Cardiac fibroblast (primary cell): ENCODE measurements around the gene CTXN2.

Source experiments
- DNase-seq, 2 donors: peaks; one replicate each; pipeline versions ENCODE4 v3.0.0 to v3.0.0-alpha.2; 2010; ENCODE audit warnings: low read depth in 2 of 2
- H3K4me3 ChIP-seq, 2 donors: replicated peaks in 1 of 2; 1 replicate in 1 of 2; 2 replicates in 1 of 2; pipeline ENCODE4 v1.5.1; 2011; ENCODE audit warnings: low read depth in 2 of 2, low read length in 2 of 2, mild to moderate bottlenecking in 2 of 2, moderate library complexity in 1 of 2
- TF ChIP-seq, protein P1 (sequence below): IDR thresholded peaks from one replicate; pipeline ENCODE4 v1.5.1; 2011; ENCODE audit warnings: low read depth, mild to moderate bottlenecking, low read length, inconsistent platforms

The CTXN2 gene

GRCh38 chr15:48202068-48202467 is 10.6 kb downstream of the CTXN2 start:
- DNase-seq, result no peak
- TF ChIP-seq, protein P1, sequence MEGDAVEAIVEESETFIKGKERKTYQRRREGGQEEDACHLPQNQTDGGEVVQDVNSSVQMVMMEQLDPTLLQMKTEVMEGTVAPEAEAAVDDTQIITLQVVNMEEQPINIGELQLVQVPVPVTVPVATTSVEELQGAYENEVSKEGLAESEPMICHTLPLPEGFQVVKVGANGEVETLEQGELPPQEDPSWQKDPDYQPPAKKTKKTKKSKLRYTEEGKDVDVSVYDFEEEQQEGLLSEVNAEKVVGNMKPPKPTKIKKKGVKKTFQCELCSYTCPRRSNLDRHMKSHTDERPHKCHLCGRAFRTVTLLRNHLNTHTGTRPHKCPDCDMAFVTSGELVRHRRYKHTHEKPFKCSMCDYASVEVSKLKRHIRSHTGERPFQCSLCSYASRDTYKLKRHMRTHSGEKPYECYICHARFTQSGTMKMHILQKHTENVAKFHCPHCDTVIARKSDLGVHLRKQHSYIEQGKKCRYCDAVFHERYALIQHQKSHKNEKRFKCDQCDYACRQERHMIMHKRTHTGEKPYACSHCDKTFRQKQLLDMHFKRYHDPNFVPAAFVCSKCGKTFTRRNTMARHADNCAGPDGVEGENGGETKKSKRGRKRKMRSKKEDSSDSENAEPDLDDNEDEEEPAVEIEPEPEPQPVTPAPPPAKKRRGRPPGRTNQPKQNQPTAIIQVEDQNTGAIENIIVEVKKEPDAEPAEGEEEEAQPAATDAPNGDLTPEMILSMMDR, result no peak
- H3K4me3 ChIP-seq, result no peak overlapping the region

DNA sequence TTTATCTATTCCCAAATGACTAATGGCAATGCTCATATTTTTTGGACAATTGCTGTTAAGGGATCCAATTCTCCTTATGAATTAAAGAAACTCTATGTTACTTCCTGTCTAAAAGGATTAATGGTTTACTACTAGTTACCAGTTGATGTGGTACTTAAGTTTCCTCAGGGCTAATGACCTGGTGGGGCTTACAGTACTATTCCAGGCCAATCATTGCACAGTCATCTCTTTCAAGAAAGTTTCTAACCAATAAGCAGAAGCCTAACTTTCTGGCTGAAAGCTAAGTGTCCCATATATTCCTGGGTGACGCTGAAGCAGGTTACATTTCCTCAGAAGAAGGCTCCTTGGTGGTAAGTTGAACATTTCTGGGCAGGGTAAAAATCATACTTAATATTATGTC is 14.5 kb downstream of the CTXN2 start, which contains the start of gene SLC12A1:
Gene SLC12A1, plus strand, starts transcription at position 322 of the 400 bp plus-strand sequence. CDS start 1,418 bp downstream, outside the sequence.
- TF ChIP-seq, protein P1, result no peak
- no peak for DNase-seq
- H3K4me3 ChIP-seq, result no peak within 1 kb of the TSS

GRCh38 chr15:48221261-48221660 is 29.8 kb downstream of the CTXN2 start:
- no peak for DNase-seq
- TF ChIP-seq, protein P1, result no peak
- no peak overlapping the region for H3K4me3 ChIP-seq

GRCh38 chr15:48221885-48222284 is 30.4 kb downstream of the CTXN2 start:
- no peak overlapping the region for H3K4me3 ChIP-seq
- TF ChIP-seq, protein P1, result no peak
- no peak for DNase-seq

GRCh38 chr15:48222627-48223026 is 31.2 kb downstream of the CTXN2 start:
- H3K4me3 ChIP-seq, result no peak overlapping the region
- TF ChIP-seq, protein P1, result no peak
- DNase-seq, result no peak

DNA sequence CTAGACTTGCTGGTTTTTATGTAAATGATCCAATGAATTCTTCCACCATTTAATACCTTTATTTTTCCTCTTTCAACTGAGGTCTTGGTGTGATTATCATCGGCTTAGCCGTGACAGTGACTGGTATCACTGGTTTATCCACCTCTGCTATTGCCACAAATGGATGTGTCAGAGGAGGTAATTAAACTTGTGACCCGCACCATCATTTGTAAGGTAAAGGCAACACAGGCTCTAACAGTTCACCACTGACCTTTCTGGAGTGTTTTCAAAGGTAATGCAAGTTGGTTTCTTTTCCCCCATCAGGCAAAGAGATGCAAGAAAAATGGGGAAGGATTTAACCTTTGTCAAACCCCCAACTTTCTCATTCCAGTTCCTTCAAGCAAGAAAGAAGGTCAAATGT is 34.3 kb downstream of the CTXN2 start:
- TF ChIP-seq, protein P1, result no peak
- no peak for DNase-seq
- H3K4me3 ChIP-seq, result no peak overlapping the region

- no peak for DNase-seq
- H3K4me3 ChIP-seq, result no peak overlapping the region
- TF ChIP-seq, protein P1, result no peak
Observed at GRCh38 chr15:48230498-48230897, 39.0 kb downstream of the CTXN2 start.
